Osteoblast (primary cell): ENCODE data around the gene FCER2. TPM values are rescaled to one million over a fixed set of nuclear protein-coding genes. Genes with fewer than 3 reads are reported as not detected.

Experiments used
- DNase-seq: peaks from one replicate; pipeline ENCODE4 v3.0.0; 2011; ENCODE audit warnings: low spot score, mixed read lengths; ENCODE audit not compliant: insufficient read length; ENCODE audit errors: missing footprints
- H2AFZ ChIP-seq: 2 replicates; pipeline ENCODE4 v1.6.0; 2011; ENCODE audit warnings: mild to moderate bottlenecking, low read length
- H3K27ac ChIP-seq: 2 replicates; pipeline ENCODE4 v1.5.1; 2011; ENCODE audit warnings: mild to moderate bottlenecking, low read depth, low read length, moderate library complexity
- H3K27me3 ChIP-seq: 2 replicates; pipeline ENCODE4 v1.6.0; 2012; ENCODE audit warnings: mild to moderate bottlenecking, control low read depth, inconsistent platforms, low read length, moderate library complexity; ENCODE audit not compliant: insufficient read depth
- H3K36me3 ChIP-seq: 2 replicates; pipeline ENCODE4 v1.5.1; 2011; ENCODE audit warnings: mild to moderate bottlenecking, low read length, control low read depth, moderate library complexity; ENCODE audit not compliant: insufficient read depth
- H3K4me1 ChIP-seq: 2 replicates; pipeline ENCODE4 v1.5.1; 2011; ENCODE audit warnings: mild to moderate bottlenecking, low read length, control low read depth, moderate library complexity; ENCODE audit not compliant: insufficient read depth
- H3K4me2 ChIP-seq: 2 replicates; pipeline ENCODE4 v1.6.0; 2011; ENCODE audit warnings: mild to moderate bottlenecking, low read length; ENCODE audit not compliant: insufficient read depth
- H3K4me3 ChIP-seq: fragments of 200-600 bp; sonication (generic); 3 replicates; pipeline ENCODE4 v1.5.1; 2012; ENCODE audit warnings: mild to moderate bottlenecking, low read length, inconsistent platforms; ENCODE audit not compliant: insufficient read depth
- H3K79me2 ChIP-seq: 2 replicates; pipeline ENCODE4 v1.6.0; 2012; ENCODE audit warnings: mild to moderate bottlenecking, low read length, control low read depth, inconsistent platforms; ENCODE audit not compliant: insufficient read depth
- H3K9me3 ChIP-seq: 2 replicates; pipeline ENCODE4 v1.5.1; 2011; ENCODE audit warnings: low read depth, low read length, control low read depth
- H4K20me1 ChIP-seq: 2 replicates; pipeline ENCODE4 v1.6.0; 2012; ENCODE audit warnings: mild to moderate bottlenecking, low read length, control low read depth; ENCODE audit not compliant: insufficient read depth
- total RNA-seq: library from RNA; depleted of rRNA; stranded (reverse); fragments of >200 nt; gene quantifications from 2 replicates; pipeline ENCODE4 v1.2.3, GENCODE V29; 2012
- TF ChIP-seq, protein P1 (sequence below): IDR thresholded peaks from 2 replicates; pipeline ENCODE4 v1.5.1; 2011; ENCODE audit warnings: mild to moderate bottlenecking, low read depth, low read length, moderate library complexity; ENCODE audit errors: extremely low read depth

Gene FCER2
- total RNA-seq, 1 donor = not detected

DNA sequence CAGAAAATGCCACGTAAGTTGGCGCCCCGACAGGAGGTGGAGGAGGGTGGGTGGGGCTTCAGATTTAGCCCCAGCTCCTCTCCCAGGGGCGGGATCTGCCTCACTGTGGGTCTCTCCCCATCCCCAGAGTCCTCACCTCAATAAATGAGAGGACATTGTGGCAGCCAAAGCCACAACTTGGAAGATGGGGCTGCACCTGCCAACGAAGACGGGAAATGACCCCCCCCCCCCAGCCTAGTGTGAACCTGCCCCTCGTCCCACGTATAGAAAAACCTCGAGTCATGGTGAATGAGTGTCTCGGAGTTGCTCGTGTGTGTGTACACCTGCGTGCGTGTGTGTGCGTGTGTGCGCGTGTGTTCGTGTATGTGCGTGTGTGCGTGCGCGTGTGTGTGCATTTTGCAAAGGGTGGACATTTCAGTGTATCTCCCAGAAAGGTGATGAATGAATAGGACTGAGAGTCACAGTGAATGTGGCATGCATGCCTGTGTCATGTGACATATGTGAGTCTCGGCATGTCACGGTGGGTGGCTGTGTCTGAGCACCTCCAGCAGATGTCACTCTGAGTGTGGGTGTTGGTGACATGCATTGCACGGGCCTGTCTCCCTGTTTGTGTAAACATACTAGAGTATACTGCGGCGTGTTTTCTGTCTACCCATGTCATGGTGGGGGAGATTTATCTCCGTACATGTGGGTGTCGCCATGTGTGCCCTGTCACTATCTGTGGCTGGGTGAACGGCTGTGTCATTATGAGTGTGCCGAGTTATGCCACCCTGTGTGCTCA is 22.8 kb downstream of the FCER2 start:
- TF ChIP-seq, protein P1, sequence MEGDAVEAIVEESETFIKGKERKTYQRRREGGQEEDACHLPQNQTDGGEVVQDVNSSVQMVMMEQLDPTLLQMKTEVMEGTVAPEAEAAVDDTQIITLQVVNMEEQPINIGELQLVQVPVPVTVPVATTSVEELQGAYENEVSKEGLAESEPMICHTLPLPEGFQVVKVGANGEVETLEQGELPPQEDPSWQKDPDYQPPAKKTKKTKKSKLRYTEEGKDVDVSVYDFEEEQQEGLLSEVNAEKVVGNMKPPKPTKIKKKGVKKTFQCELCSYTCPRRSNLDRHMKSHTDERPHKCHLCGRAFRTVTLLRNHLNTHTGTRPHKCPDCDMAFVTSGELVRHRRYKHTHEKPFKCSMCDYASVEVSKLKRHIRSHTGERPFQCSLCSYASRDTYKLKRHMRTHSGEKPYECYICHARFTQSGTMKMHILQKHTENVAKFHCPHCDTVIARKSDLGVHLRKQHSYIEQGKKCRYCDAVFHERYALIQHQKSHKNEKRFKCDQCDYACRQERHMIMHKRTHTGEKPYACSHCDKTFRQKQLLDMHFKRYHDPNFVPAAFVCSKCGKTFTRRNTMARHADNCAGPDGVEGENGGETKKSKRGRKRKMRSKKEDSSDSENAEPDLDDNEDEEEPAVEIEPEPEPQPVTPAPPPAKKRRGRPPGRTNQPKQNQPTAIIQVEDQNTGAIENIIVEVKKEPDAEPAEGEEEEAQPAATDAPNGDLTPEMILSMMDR = no peak
- no peak overlapping the region for H2AFZ ChIP-seq
- DNase-seq = peak; percentile 77

DNA sequence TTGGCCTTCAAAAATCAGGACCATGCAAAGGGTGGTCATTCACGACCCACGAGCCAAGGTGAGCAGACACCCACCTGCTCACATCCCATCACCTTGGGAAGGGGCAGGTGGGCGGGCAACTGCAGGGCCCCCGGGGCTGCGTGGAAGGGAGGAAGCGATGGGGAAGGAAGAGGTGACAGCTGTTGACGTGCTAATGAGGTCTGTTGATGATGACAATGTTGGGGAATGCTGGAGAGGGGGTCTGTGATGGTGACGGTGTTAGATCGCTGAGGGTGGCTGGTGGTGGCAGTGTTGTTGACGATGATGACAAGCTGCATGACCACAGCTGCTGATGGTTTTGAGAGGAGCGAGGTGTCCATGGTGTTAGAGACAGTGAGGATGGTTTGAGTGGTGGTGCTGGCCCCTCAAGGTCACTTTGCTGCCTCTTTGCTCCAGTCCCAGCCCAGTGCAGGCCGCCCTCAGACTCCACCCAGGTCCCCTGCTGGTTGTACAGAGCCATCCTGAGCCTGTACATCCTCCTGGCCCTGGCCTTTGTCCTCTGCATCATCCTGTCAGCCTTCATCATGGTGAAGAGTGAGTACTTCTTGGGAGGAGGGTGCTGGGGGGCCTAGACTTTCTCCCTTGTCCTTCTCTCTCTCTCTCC is 24.1 kb downstream of the FCER2 start:
- H3K4me1 ChIP-seq = peaks cover 12% of the 10 kb centered on the region
- no peak overlapping the region for H3K4me3 ChIP-seq
- peaks cover 13% of the 10 kb centered on the region for H4K20me1 ChIP-seq
- TF ChIP-seq, protein P1 = no peak
- peaks cover 5% of the 10 kb centered on the region for H3K27me3 ChIP-seq
- H3K9me3 ChIP-seq = no peaks in the 10 kb centered on the region
- H3K27ac ChIP-seq = no peak overlapping the region
- DNase-seq = peak; percentile 49
- H3K79me2 ChIP-seq = peaks cover 20% of the 10 kb centered on the region
- no peak overlapping the region for H3K4me2 ChIP-seq
- H3K36me3 ChIP-seq = peaks cover 6% of the 10 kb centered on the region
- H2AFZ ChIP-seq = no peak overlapping the region

More for the DNA sequence above, 22.8 kb downstream of the FCER2 start:
- H3K27me3 ChIP-seq = peaks cover 5% of the 10 kb centered on the region
- no peaks in the 10 kb centered on the region for H3K9me3 ChIP-seq
- H3K4me3 ChIP-seq = no peak overlapping the region
- H3K27ac ChIP-seq = no peak overlapping the region
- peaks cover 20% of the 10 kb centered on the region for H3K79me2 ChIP-seq
- H3K36me3 ChIP-seq = peaks cover 12% of the 10 kb centered on the region
- peaks cover 12% of the 10 kb centered on the region for H3K4me1 ChIP-seq
- H4K20me1 ChIP-seq = peaks cover 18% of the 10 kb centered on the region
- H3K4me2 ChIP-seq = no peak overlapping the region

DNA sequence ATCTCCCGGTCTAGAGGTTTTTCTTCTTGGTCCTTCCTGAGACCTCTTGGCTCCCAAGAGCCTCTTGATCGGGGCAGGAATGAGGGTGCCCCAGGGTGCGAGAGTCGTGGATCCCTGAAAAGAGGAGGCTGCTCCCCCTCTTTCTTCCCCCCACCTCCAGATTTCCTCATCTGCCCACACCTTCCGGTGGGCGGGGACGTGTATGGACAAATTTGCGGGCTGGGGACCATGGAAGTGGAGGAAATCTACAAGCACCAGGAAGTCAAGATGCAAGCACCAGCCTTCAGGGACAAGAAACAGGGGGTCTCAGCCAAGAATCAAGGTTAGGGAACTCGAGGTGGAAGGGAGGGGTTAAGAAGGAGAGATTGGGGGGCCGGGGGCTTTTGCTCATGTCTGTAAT is 25.1 kb downstream of the FCER2 start, which contains the start of gene MCEMP1:
Gene MCEMP1 (plus strand): TSS at position 237 of the 400 bp plus-strand sequence. CDS start 31 bp downstream, at position 268.
- H3K4me3 ChIP-seq = no peak within 1 kb of the TSS
- no peak within 1 kb of the TSS for H2AFZ ChIP-seq
- peaks cover 12% of the 10 kb centered on the region for H3K79me2 ChIP-seq
- no peaks in the 10 kb centered on the region for H3K9me3 ChIP-seq
- H4K20me1 ChIP-seq = peaks cover 4% of the 10 kb centered on the region
- TF ChIP-seq, protein P1 = no peak
- H3K27ac ChIP-seq = no peak within 1 kb of the TSS
- peaks cover 5% of the 10 kb centered on the region for H3K27me3 ChIP-seq
- H3K4me2 ChIP-seq = no peak within 1 kb of the TSS
- peaks cover 10% of the 10 kb centered on the region for H3K4me1 ChIP-seq
- H3K36me3 ChIP-seq = no peaks in the 10 kb centered on the region
- DNase-seq = peak; percentile 31

DNA sequence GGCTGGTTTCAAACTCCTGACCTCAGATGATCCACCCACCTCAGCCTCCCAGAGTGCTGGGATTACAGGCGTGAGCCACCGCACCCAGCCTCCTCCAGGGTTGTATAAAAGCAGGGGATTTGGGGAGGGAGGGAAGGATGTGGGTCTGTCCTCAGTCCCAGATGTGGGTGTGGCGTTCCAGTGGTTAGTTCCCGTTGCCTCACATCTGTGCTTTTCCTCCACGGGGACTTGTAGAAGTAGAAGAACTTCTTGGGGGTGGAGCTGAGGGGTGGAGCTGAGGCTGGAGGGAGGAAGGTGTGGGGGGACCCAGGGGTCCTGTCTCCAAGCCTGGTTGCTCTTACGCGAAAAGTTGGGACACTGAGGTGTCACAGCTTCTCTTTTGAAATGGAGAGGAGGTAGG is 25.6 kb downstream of the FCER2 start:
- no peak overlapping the region for H3K4me3 ChIP-seq
- TF ChIP-seq, protein P1 = no peak
- no peaks in the 10 kb centered on the region for H3K36me3 ChIP-seq
- no peaks in the 10 kb centered on the region for H3K9me3 ChIP-seq
- peaks cover 5% of the 10 kb centered on the region for H3K4me1 ChIP-seq
- peaks cover 5% of the 10 kb centered on the region for H3K27me3 ChIP-seq
- no peaks in the 10 kb centered on the region for H4K20me1 ChIP-seq
- no peak overlapping the region for H2AFZ ChIP-seq
- DNase-seq = peak; percentile 14
- no peak overlapping the region for H3K4me2 ChIP-seq
- no peak overlapping the region for H3K27ac ChIP-seq
- H3K79me2 ChIP-seq = peaks cover 7% of the 10 kb centered on the region
